Caki2 (cell line): Measurements from ENCODE around the gene PDE4D. TPM values are rescaled to one million over a fixed set of nuclear protein-coding genes. Genes with fewer than 3 reads are reported as not detected.

Experiments
- DNase-seq: peaks from one replicate; pipeline ENCODE4 v3.0.0-alpha.2; 2015; ENCODE audit warnings: low read depth
- in situ Hi-C: cut with HindIII; loops from 2 replicates; pipeline ENCODE4 v1.10.0; 2016; ENCODE audit warnings: low sequenced_read_pairs, low pct_unique_long_range_greater_than_20kb, mixed read lengths
- total RNA-seq: library from RNA; depleted of rRNA; stranded (reverse); fragments of >200 nt; shearing (Covaris generic); gene quantifications from 2 replicates; pipeline ENCODE4 v1.2.3, GENCODE V29; 2014; ENCODE audit warnings: low replicate concordance

Gene PDE4D
- total RNA-seq, 1 experiment from 2014 or later = 19.4 TPM

GRCh38 chr5:59251627-59252026, 641.9 kb downstream of the PDE4D start:
- in situ Hi-C loops = no loop called here

GRCh38 chr5:59249726-59250125, 643.8 kb downstream of the PDE4D start:
- DNase-seq = no peak
- in situ Hi-C loops = no loop called here

More at GRCh38 chr5:59251627-59252026, 641.9 kb downstream of the PDE4D start:
- no peak for DNase-seq

GRCh38 chr5:59249160-59249559, 644.4 kb downstream of the PDE4D start:
- in situ Hi-C loops = no loop called here

GRCh38 chr5:59246882-59247281, 646.6 kb downstream of the PDE4D start:
- in situ Hi-C loops = no loop called here
- no peak for DNase-seq

More at GRCh38 chr5:59249160-59249559, 644.4 kb downstream of the PDE4D start:
- DNase-seq = no peak

- no peak for DNase-seq
- in situ Hi-C loops = no loop called here
Observed at GRCh38 chr5:59246145-59246869, 647.2 kb downstream of the PDE4D start.

- DNase-seq = no peak
- in situ Hi-C loops = no loop called here
Observed at GRCh38 chr5:59245198-59245597, 648.3 kb downstream of the PDE4D start.

- in situ Hi-C loops = no loop called here
- DNase-seq = no peak
Observed at GRCh38 chr5:59241552-59241951, 652.0 kb downstream of the PDE4D start.

GRCh38 chr5:59241119-59241518, 652.4 kb downstream of the PDE4D start:
- DNase-seq = peak; percentile 6
- in situ Hi-C loops = no loop called here

GRCh38 chr5:59238126-59238902, 655.2 kb downstream of the PDE4D start:
- no peak for DNase-seq
- in situ Hi-C loops = no loop called here

- no peak for DNase-seq
- in situ Hi-C loops = no loop called here
Observed at GRCh38 chr5:59236986-59237385, 656.5 kb downstream of the PDE4D start.

GRCh38 chr5:59236448-59236847, 657.1 kb downstream of the PDE4D start:
- no peak for DNase-seq
- in situ Hi-C loops = no loop called here

GRCh38 chr5:59234236-59234635, 659.3 kb downstream of the PDE4D start:
- no peak for DNase-seq
- in situ Hi-C loops = no loop called here

GRCh38 chr5:59231221-59231931, 662.1 kb downstream of the PDE4D start:
- no peak for DNase-seq
- in situ Hi-C loops = no loop called here

- in situ Hi-C loops = no loop called here
- no peak for DNase-seq
Observed at GRCh38 chr5:59222687-59223511, 670.6 kb downstream of the PDE4D start.

GRCh38 chr5:59221769-59222168, 671.8 kb downstream of the PDE4D start:
- in situ Hi-C loops = no loop called here
- no peak for DNase-seq

- in situ Hi-C loops = no loop called here
- DNase-seq = no peak
Observed at GRCh38 chr5:59218424-59219045, 675.0 kb downstream of the PDE4D start.

GRCh38 chr5:59216841-59217240, 676.7 kb downstream of the PDE4D start:
- in situ Hi-C loops = no loop called here
- no peak for DNase-seq

- DNase-seq = no peak
- in situ Hi-C loops = no loop called here
Observed at GRCh38 chr5:59212596-59212995, 680.9 kb downstream of the PDE4D start.
